HEK293 (cell line): ENCODE results near the gene IQCH.

ENCODE experiments used
- CTCF ChIA-PET: fragments of 350-600 bp; formaldehyde crosslinking; extraction: SDS; loops from one replicate; lab custom pipeline; 2021; ENCODE audit warnings: antibody characterized with exemption; lab: Yijun Ruan, JAX
- POLR2A ChIA-PET: fragments of 300-600 bp; formaldehyde crosslinking; extraction: SDS; loops from one replicate; lab custom pipeline; 2020; ENCODE audit warnings: antibody characterized with exemption, inconsistent platforms; lab: Yijun Ruan, JAX
- H3K27ac ChIP-seq: fragments of 200-500 bp; sonication (Bioruptor generic); 2 replicates; pipeline ENCODE4 v1.5.1; 2014; ENCODE audit warnings: low read depth, low read length, control low read depth, inconsistent platforms; ENCODE audit errors: extremely low read depth
- H3K36me3 ChIP-seq, 2 experiments: fragments of 200-500 bp in 1 of 2; sonication (Bioruptor generic) in 1 of 2; 1 replicate in 1 of 2; 2 replicates in 1 of 2; pipeline ENCODE4 v1.5.1; 2014 to 2017; ENCODE audit warnings: inconsistent platforms in 2 of 2, low read length in 2 of 2; ENCODE audit not compliant: control insufficient read depth in 2 of 2, insufficient read depth in 1 of 2
- H3K4me1 ChIP-seq: fragments of 200-500 bp; sonication (Bioruptor generic); 2 replicates; pipeline ENCODE4 v1.5.1; 2014; ENCODE audit warnings: mild to moderate bottlenecking, low read length, inconsistent platforms; ENCODE audit not compliant: control insufficient read depth, insufficient read depth
- H3K4me3 ChIP-seq: 2 replicates; pipeline ENCODE4 v1.5.1; 2011; ENCODE audit warnings: low read depth, mild to moderate bottlenecking, control low read depth, low read length, moderate library complexity
- H3K9me3 ChIP-seq: fragments of 200-500 bp; sonication (Bioruptor generic); 2 replicates; pipeline ENCODE4 v1.5.1; 2014; ENCODE audit warnings: low read depth, low read length, inconsistent platforms; ENCODE audit not compliant: control insufficient read depth, insufficient read depth
- BCL11A ChIP-seq: fragments of 450-650 bp; formaldehyde crosslinking; IDR thresholded peaks from 2 replicates; pipeline ENCODE4 v1.5.1; 2016; ENCODE audit warnings: low read depth, missing biosample characterization, missing genetic modification characterization
- EGR2 ChIP-seq: fragments of 450-650 bp; formaldehyde crosslinking; IDR thresholded peaks from 2 replicates; pipeline ENCODE4 v1.5.1; 2016; ENCODE audit warnings: low read depth, missing biosample characterization, missing genetic modification characterization
- KLF8 ChIP-seq: fragments of 450-650 bp; formaldehyde crosslinking; IDR thresholded peaks from 2 replicates; pipeline ENCODE4 v1.5.1; 2016; ENCODE audit warnings: missing biosample characterization, missing genetic modification characterization
- REST ChIP-seq: fragments of 450-650 bp; formaldehyde crosslinking; IDR thresholded peaks from 2 replicates; pipeline ENCODE4 v1.5.1; 2016; ENCODE audit warnings: missing biosample characterization, missing genetic modification characterization
- ZBTB21 ChIP-seq: fragments of 450-650 bp; formaldehyde crosslinking; IDR thresholded peaks from 2 replicates; pipeline ENCODE4 v1.5.1; 2017; ENCODE audit warnings: missing biosample characterization, missing genetic modification characterization
- ZBTB8A ChIP-seq: fragments of 450-650 bp; formaldehyde crosslinking; IDR thresholded peaks from 2 replicates; pipeline ENCODE4 v1.5.1; 2016; ENCODE audit warnings: missing biosample characterization, missing genetic modification characterization
- ZNF112 ChIP-seq: fragments of 450-650 bp; formaldehyde crosslinking; IDR thresholded peaks from 2 replicates; pipeline ENCODE4 v1.5.0; 2017; ENCODE audit warnings: missing biosample characterization, missing genetic modification characterization
- ZNF155 ChIP-seq: fragments of 450-650 bp; formaldehyde crosslinking; IDR thresholded peaks from 2 replicates; pipeline ENCODE4 v1.5.1; 2016; ENCODE audit warnings: missing biosample characterization, missing genetic modification characterization
- ZNF169 ChIP-seq: fragments of 450-650 bp; formaldehyde crosslinking; IDR thresholded peaks from 2 replicates; pipeline ENCODE4 v1.5.1; 2016; ENCODE audit warnings: missing biosample characterization, missing genetic modification characterization
- ZNF174 ChIP-seq: fragments of 450-650 bp; formaldehyde crosslinking; IDR thresholded peaks from 2 replicates; pipeline ENCODE4 v1.5.0; 2017; ENCODE audit warnings: missing biosample characterization, mild to moderate bottlenecking, missing genetic modification characterization
- ZNF19 ChIP-seq: fragments of 450-650 bp; formaldehyde crosslinking; IDR thresholded peaks from 2 replicates; pipeline ENCODE4; 2016; ENCODE audit warnings: missing biosample characterization, missing genetic modification characterization, low read depth
- ZNF202 ChIP-seq: fragments of 450-650 bp; formaldehyde crosslinking; IDR thresholded peaks from 2 replicates; pipeline ENCODE4 v1.5.1; 2016; ENCODE audit warnings: missing biosample characterization, missing genetic modification characterization, borderline replicate concordance
- ZNF26 ChIP-seq: fragments of 450-650 bp; formaldehyde crosslinking; IDR thresholded peaks from 2 replicates; pipeline ENCODE4 v1.5.1; 2016; ENCODE audit warnings: missing biosample characterization, missing genetic modification characterization
- ZNF341 ChIP-seq: fragments of 450-650 bp; formaldehyde crosslinking; IDR thresholded peaks from 2 replicates; pipeline ENCODE4; 2016; ENCODE audit warnings: low read depth, missing biosample characterization, missing genetic modification characterization
- ZNF366 ChIP-seq: fragments of 450-650 bp; formaldehyde crosslinking; conservative IDR thresholded peaks from 2 replicates; pipeline ENCODE4 v1.5.1; 2016; ENCODE audit warnings: missing biosample characterization, missing genetic modification characterization
- ZNF394 ChIP-seq: fragments of 450-650 bp; formaldehyde crosslinking; IDR thresholded peaks from 2 replicates; pipeline ENCODE4 v1.5.1; 2016; ENCODE audit warnings: missing biosample characterization, missing genetic modification characterization, mild to moderate bottlenecking, moderate library complexity, borderline replicate concordance
- ZNF398 ChIP-seq: fragments of 450-650 bp; formaldehyde crosslinking; IDR thresholded peaks from 2 replicates; pipeline ENCODE4 v1.5.1; 2017; ENCODE audit warnings: missing biosample characterization, missing genetic modification characterization
- ZNF426 ChIP-seq: fragments of 450-650 bp; formaldehyde crosslinking; IDR thresholded peaks from 2 replicates; pipeline ENCODE4 v1.5.1; 2017; ENCODE audit warnings: missing biosample characterization, missing genetic modification characterization, mild to moderate bottlenecking, inconsistent platforms, moderate library complexity
- ZNF510 ChIP-seq: fragments of 450-650 bp; formaldehyde crosslinking; IDR thresholded peaks from 2 replicates; pipeline ENCODE4 v1.5.1; 2018; ENCODE audit warnings: mild to moderate bottlenecking, missing genetic modification characterization, missing biosample characterization; ENCODE audit not compliant: insufficient replicate concordance
- ZNF555 ChIP-seq: fragments of 450-650 bp; formaldehyde crosslinking; conservative IDR thresholded peaks from 2 replicates; pipeline ENCODE4 v1.5.1; 2017; ENCODE audit warnings: missing biosample characterization, mild to moderate bottlenecking, missing genetic modification characterization, inconsistent platforms
- ZNF561 ChIP-seq: fragments of 450-650 bp; IDR thresholded peaks from 2 replicates; pipeline ENCODE4 v1.5.1; 2018; ENCODE audit warnings: missing biosample characterization, missing genetic modification characterization, borderline replicate concordance
- ZNF600 ChIP-seq: fragments of 450-650 bp; formaldehyde crosslinking; IDR thresholded peaks from 2 replicates; pipeline ENCODE4 v1.5.1; 2016; ENCODE audit warnings: missing biosample characterization, missing genetic modification characterization
- ZNF623 ChIP-seq: fragments of 450-650 bp; formaldehyde crosslinking; IDR thresholded peaks from 2 replicates; pipeline ENCODE4 v1.5.1; 2016; ENCODE audit warnings: missing biosample characterization, missing genetic modification characterization
- ZNF843 ChIP-seq: fragments of 450-650 bp; formaldehyde crosslinking; IDR thresholded peaks from 2 replicates; pipeline ENCODE4 v1.5.1; 2016; ENCODE audit warnings: missing biosample characterization, missing genetic modification characterization
- ZSCAN23 ChIP-seq: fragments of 450-650 bp; formaldehyde crosslinking; IDR thresholded peaks from 2 replicates; pipeline ENCODE4 v1.5.1; 2016; ENCODE audit warnings: missing biosample characterization, missing genetic modification characterization

Gene IQCH

GRCh38 chr15:67416891-67417290 lies 162.3 kb downstream of the IQCH start:
- H3K9me3 ChIP-seq: no peaks in the 10 kb centered on the region
- TF ChIP-seq ZNF169 (tag by site-specific recombination): no peak
- no peak for TF ChIP-seq ZNF19 (tag by site-specific recombination)
- no peak for TF ChIP-seq ZNF112 (tag by site-specific recombination)
- no peak for TF ChIP-seq ZNF600
- no peak for TF ChIP-seq ZNF394 (tag by site-specific recombination)
- TF ChIP-seq ZNF366: no peak
- TF ChIP-seq ZNF561 (tag by site-specific recombination): no peak
- no peak for TF ChIP-seq BCL11A (tag by site-specific recombination)
- no peak for TF ChIP-seq ZNF341 (tag by site-specific recombination)
- TF ChIP-seq ZBTB8A (tag by site-specific recombination): no peak
- TF ChIP-seq KLF8: no peak
- no peak for TF ChIP-seq ZSCAN23 (tag by site-specific recombination)
- no peak for TF ChIP-seq ZNF843 (tag by site-specific recombination)
- TF ChIP-seq ZNF623: no peak
- no peak for TF ChIP-seq ZNF155 (tag by site-specific recombination)
- TF ChIP-seq ZNF510 (tag by site-specific recombination): no peak
- TF ChIP-seq ZNF174 (tag by site-specific recombination): no peak
- TF ChIP-seq ZBTB21 (tag by site-specific recombination): no peak
- TF ChIP-seq, all 188 proteins: peak for 0
- CTCF ChIA-PET: interaction anchor here (0.6 to 0.7 kb wide), 2 partner anchors 20 to 110 kb away, joined by 3 to 4 read pairs; no protein-coding TSS in a partner anchor
- no peak overlapping the region for H3K27ac ChIP-seq
- no peaks in the 10 kb centered on the region for H3K36me3 ChIP-seq
- H3K4me1 ChIP-seq: no peaks in the 10 kb centered on the region
- H3K4me3 ChIP-seq: no peak overlapping the region
- POLR2A ChIA-PET: no interaction called here

GRCh38 chr15:67419705-67420104 lies 165.1 kb downstream of the IQCH start:
- Histone ChIP-seq H3K27ac (no peak overlapping the region), H3K4me3 (no peak overlapping the region), H3K4me1 (no peaks in the 10 kb centered on the region), H3K36me3 (no peaks in the 10 kb centered on the region), H3K9me3 (no peaks in the 10 kb centered on the region)
- no peak for TF ChIP-seq ZNF202
- TF ChIP-seq ZBTB8A (tag by site-specific recombination): no peak
- ChIA-PET CTCF (interaction anchor here (1.5 kb wide), 1 partner anchor 14 kb away, joined by 12 read pairs; no protein-coding TSS in a partner anchor), POLR2A (no interaction called here)

- H3K4me1 ChIP-seq: no peaks in the 10 kb centered on the region
- H3K9me3 ChIP-seq: no peaks in the 10 kb centered on the region
- TF ChIP-seq ZNF202 (no peak), ZNF426 (tag by site-specific recombination) (no peak), REST (tag by site-specific recombination) (no peak), KLF8 (no peak), EGR2 (no peak), ZNF26 (tag by site-specific recombination) (no peak), ZNF398 (no peak), ZNF555 (tag by site-specific recombination) (no peak)
- TF ChIP-seq, all 188 proteins: peak for 0
- no peak overlapping the region for H3K27ac ChIP-seq
- CTCF ChIA-PET: interaction anchor here (1.5 kb wide), 1 partner anchor 13 kb away, joined by 12 read pairs; no protein-coding TSS in a partner anchor
- H3K36me3 ChIP-seq: no peaks in the 10 kb centered on the region
- no peak overlapping the region for H3K4me3 ChIP-seq
- POLR2A ChIA-PET: no interaction called here
Measured at GRCh38 chr15:67420137-67420536, 165.6 kb downstream of the IQCH start.
